GM23338 (cell line): ENCODE measurements around the gene GRID1. TPM values are rescaled to one million over a fixed set of nuclear protein-coding genes. Genes with fewer than 3 reads are reported as not detected.

Experiments
- ATAC-seq: fragments of 200-7000 bp; cut with Tn5 transposase; 3 replicates; pipeline ENCODE4 v1.9.1; 2020
- DNase-seq: peaks from one replicate; pipeline ENCODE4 v3.0.0-alpha.2; 2015; ENCODE audit warnings: low spot score
- H2AFZ ChIP-seq: fragments of 200-600 bp; sonication (generic); 2 replicates; pipeline ENCODE4 v1.8.0; 2016; ENCODE audit warnings: antibody characterized with exemption, mild to moderate bottlenecking, moderate library complexity
- H3F3A ChIP-seq: fragments of 200-600 bp; sonication (generic); replicated peaks from 2 replicates; pipeline ENCODE4 v1.8.0; 2017; ENCODE audit warnings: antibody characterized with exemption, mixed run types, low read depth
- H3K27ac ChIP-seq: fragments of 200-600 bp; sonication (generic); 2 replicates; pipeline ENCODE4 v1.6.1; 2016; ENCODE audit warnings: low read depth
- H3K27me3 ChIP-seq: fragments of 200-600 bp; sonication (generic); 2 replicates; pipeline ENCODE4 v1.8.0; 2016; ENCODE audit warnings: mild to moderate bottlenecking, mixed run types, moderate library complexity; ENCODE audit not compliant: insufficient read depth
- H3K36me3 ChIP-seq: fragments of 200-600 bp; sonication (generic); 2 replicates; pipeline ENCODE4 v1.8.0; 2016; ENCODE audit warnings: mild to moderate bottlenecking; ENCODE audit not compliant: insufficient read depth
- H3K4me1 ChIP-seq: fragments of 200-600 bp; sonication (generic); 2 replicates; pipeline ENCODE4 v1.8.0; 2016; ENCODE audit warnings: mild to moderate bottlenecking, moderate library complexity; ENCODE audit not compliant: insufficient read depth
- H3K4me2 ChIP-seq: fragments of 200-600 bp; sonication (generic); 2 replicates; pipeline ENCODE4 v1.7.1; 2017; ENCODE audit warnings: mixed run types
- H3K4me3 ChIP-seq: fragments of 200-600 bp; sonication (generic); 2 replicates; pipeline ENCODE4 v1.6.1; 2016; ENCODE audit warnings: mixed run types
- H3K79me2 ChIP-seq: fragments of 200-600 bp; sonication (generic); replicated peaks from 2 replicates; pipeline ENCODE4 v1.8.0; 2017; ENCODE audit warnings: mild to moderate bottlenecking; ENCODE audit not compliant: insufficient read depth
- H3K9me2 ChIP-seq: fragments of 200-600 bp; sonication (generic); 2 replicates; pipeline ENCODE4 v1.8.0; 2017; ENCODE audit not compliant: insufficient read depth
- H4K20me1 ChIP-seq: fragments of 200-600 bp; sonication (generic); replicated peaks from 2 replicates; pipeline ENCODE4 v1.8.0; 2017; ENCODE audit warnings: mild to moderate bottlenecking; ENCODE audit not compliant: insufficient read depth
- H3K27ac Mint-ChIP-seq: 2 replicates; pipeline ENCODE4 v1.8.0; 2020; ENCODE audit warnings: inconsistent platforms, mild to moderate bottlenecking, moderate library complexity, mixed read lengths
- H3K27me3 Mint-ChIP-seq: 3 replicates; pipeline ENCODE4 v1.8.0; 2022; ENCODE audit warnings: low read depth, mild to moderate bottlenecking, moderate library complexity, mixed read lengths, inconsistent platforms; ENCODE audit not compliant: insufficient read depth, poor library complexity
- H3K36me3 Mint-ChIP-seq: 3 replicates; pipeline ENCODE4 v1.8.0; 2021; ENCODE audit warnings: low read depth, mild to moderate bottlenecking, inconsistent platforms, moderate library complexity, mixed read lengths
- H3K4me1 Mint-ChIP-seq: 3 replicates; pipeline ENCODE4 v1.8.0; 2020; ENCODE audit warnings: mild to moderate bottlenecking, inconsistent platforms, mixed read lengths
- H3K4me3 Mint-ChIP-seq: 3 replicates; pipeline ENCODE4 v1.8.0; 2021; ENCODE audit warnings: moderate library complexity, mild to moderate bottlenecking, inconsistent platforms, mixed read lengths
- H3K9me3 Mint-ChIP-seq: 3 replicates; pipeline ENCODE4 v1.8.0; 2020; ENCODE audit warnings: moderate library complexity, mild to moderate bottlenecking, inconsistent platforms, mixed read lengths
- CREB1 ChIP-seq: fragments of 250-450 bp; sonication (Bioruptor Pico); IDR thresholded peaks from 2 replicates; pipeline ENCODE4 v1.5.0; 2020; ENCODE audit warnings: low read depth, mild to moderate bottlenecking, moderate library complexity
- CTCF ChIP-seq, 2 experiments: fragments of 200-600 bp in 1 of 2; sonication (generic) in 1 of 2; conservative IDR thresholded peaks; 2 replicates each; pipeline versions ENCODE4 v1.5.1 to v1.6.1; 2016 to 2017; ENCODE audit warnings: antibody characterized with exemption in 2 of 2, low read depth in 2 of 2, mild to moderate bottlenecking in 2 of 2, moderate library complexity in 1 of 2
- EZH2 ChIP-seq: fragments of 200-600 bp; sonication (generic); IDR thresholded peaks from one replicate; pipeline ENCODE4 v1.8.0; 2017; ENCODE audit warnings: antibody characterized with exemption, mild to moderate bottlenecking, low read depth; ENCODE audit not compliant: unreplicated experiment
- EZH2phosphoT487 ChIP-seq: fragments of 200-600 bp; sonication (generic); IDR thresholded peaks from one replicate; pipeline ENCODE4 v1.8.1; 2018; ENCODE audit warnings: antibody characterized with exemption; ENCODE audit not compliant: unreplicated experiment
- JUNB ChIP-seq: IDR thresholded peaks from one replicate; pipeline ENCODE4 v1.6.1; 2016; ENCODE audit warnings: antibody characterized with exemption; ENCODE audit not compliant: unreplicated experiment
- NANOG ChIP-seq: IDR thresholded peaks from 2 replicates; pipeline ENCODE4 v1.6.1; 2016; ENCODE audit warnings: antibody characterized with exemption, borderline replicate concordance
- POLR2AphosphoS5 ChIP-seq: IDR thresholded peaks from 2 replicates; pipeline ENCODE4 v1.6.1; 2016; ENCODE audit warnings: antibody characterized with exemption, low read depth
- REST ChIP-seq: IDR thresholded peaks from one replicate; pipeline ENCODE4 v1.6.1; 2018; ENCODE audit warnings: antibody characterized with exemption; ENCODE audit not compliant: unreplicated experiment
- STAT1 ChIP-seq: IDR thresholded peaks from one replicate; pipeline ENCODE4 v1.6.1; 2016; ENCODE audit warnings: antibody characterized with exemption; ENCODE audit not compliant: unreplicated experiment
- ZNF114 ChIP-seq: fragments of 250-450 bp; sonication (Bioruptor Pico); IDR thresholded peaks from 2 replicates; pipeline ENCODE4 v1.5.0; 2020; ENCODE audit warnings: mild to moderate bottlenecking, moderate library complexity
- ZNF331 ChIP-seq: fragments of 250-450 bp; sonication (Bioruptor Pico); IDR thresholded peaks from 2 replicates; pipeline ENCODE4 v1.5.0; 2020; ENCODE audit warnings: low read depth, mild to moderate bottlenecking, moderate library complexity
- ZNF462 ChIP-seq: fragments of 250-450 bp; sonication (Bioruptor Pico); IDR thresholded peaks from 2 replicates; pipeline ENCODE4 v1.5.0; 2020; ENCODE audit warnings: mild to moderate bottlenecking, moderate library complexity
- polyA plus RNA-seq: library from polyadenylated mRNA; unstranded; fragments of >200 nt; fragmentation: Nextera tagmentation; extraction: Ambion mirVana; gene quantifications from 2 replicates; pipeline ENCODE4 v1.2.1, GENCODE V29; 2016
- total RNA-seq: library from RNA; depleted of rRNA; stranded (reverse); fragments of >200 nt; shearing (Covaris generic); gene quantifications from 2 replicates; pipeline ENCODE4 v1.2.3, GENCODE V29; 2014
- TF ChIP-seq, protein P1 (sequence below): IDR thresholded peaks from 2 replicates; pipeline ENCODE4 v1.6.1; 2016; ENCODE audit warnings: antibody characterized with exemption

The GRID1 gene
- total and polyA plus RNA-seq, 2 experiments from 2014 or later = 0.14 to 0.15 TPM

- Histone ChIP-seq H3K27ac (no peak overlapping the region), H3K4me2 (no peak overlapping the region), H3K4me1 (no peaks in the 10 kb centered on the region; the same call in 1 of the 2 replicates), H3K27me3 (no peaks in the 10 kb centered on the region), H3K36me3 (no peaks in the 10 kb centered on the region), H3K9me2 (no peaks in the 10 kb centered on the region; the same call in 1 of the 2 replicates), H3K4me3 (no peak overlapping the region), H3F3A (no peaks in the 10 kb centered on the region), H4K20me1 (no peaks in the 10 kb centered on the region), H3K79me2 (no peaks in the 10 kb centered on the region), H2AFZ (no peak overlapping the region)
- no peak for DNase-seq
- Mint-ChIP-seq H3K27me3 (no peaks in the 10 kb centered on the region), H3K4me3 (no peak overlapping the region), H3K4me1 (peaks cover 11% of the 10 kb centered on the region; the same call in 2 of the 3 replicates), H3K9me3 (peaks cover 80% of the 10 kb centered on the region), H3K27ac (no peak overlapping the region), H3K36me3 (peaks cover 5% of the 10 kb centered on the region)
- no peak for ATAC-seq
- no peak for TF ChIP-seq CREB1 (CRISPR knock-in tag)
- no peak for TF ChIP-seq CTCF (conservative IDR thresholded peaks at IDR 0.05; ENCODE audit: low read depth in 2 of 2)
- TF ChIP-seq POLR2AphosphoS5 = no peak
- TF ChIP-seq, protein P1, sequence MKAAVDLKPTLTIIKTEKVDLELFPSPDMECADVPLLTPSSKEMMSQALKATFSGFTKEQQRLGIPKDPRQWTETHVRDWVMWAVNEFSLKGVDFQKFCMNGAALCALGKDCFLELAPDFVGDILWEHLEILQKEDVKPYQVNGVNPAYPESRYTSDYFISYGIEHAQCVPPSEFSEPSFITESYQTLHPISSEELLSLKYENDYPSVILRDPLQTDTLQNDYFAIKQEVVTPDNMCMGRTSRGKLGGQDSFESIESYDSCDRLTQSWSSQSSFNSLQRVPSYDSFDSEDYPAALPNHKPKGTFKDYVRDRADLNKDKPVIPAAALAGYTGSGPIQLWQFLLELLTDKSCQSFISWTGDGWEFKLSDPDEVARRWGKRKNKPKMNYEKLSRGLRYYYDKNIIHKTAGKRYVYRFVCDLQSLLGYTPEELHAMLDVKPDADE = no peak
- no peak for TF ChIP-seq REST
- no peak for TF ChIP-seq EZH2phosphoT487
- TF ChIP-seq EZH2 = no peak
- no peak for TF ChIP-seq NANOG
- no peak for TF ChIP-seq ZNF331 (CRISPR knock-in tag)
- TF ChIP-seq ZNF114 (CRISPR knock-in tag) = no peak
- TF ChIP-seq JUNB = no peak
- no peak for TF ChIP-seq STAT1
- no peak for TF ChIP-seq ZNF462 (CRISPR knock-in tag)
Measured at GRCh38 chr10:85665078-85665477, 701.5 kb downstream of the GRID1 start.
